Measurements from ENCODE around the gene GSTA3. TPM values are rescaled to one million over a fixed set of nuclear protein-coding genes. Genes with fewer than 3 reads are reported as not detected.
"Not testable (repeated sequence)": the region's sequence is repeated elsewhere in the genome, so short reads cannot be mapped to it uniquely, and the experiment has no call there.

GSTA3 gene
- total RNA-seq, 2 donors from 2014 or later: not detected

GRCh38 chr6:52900536-52900935, 9.0 kb downstream of the GSTA3 start:
- Mint-ChIP-seq H3K36me3 (ENCODE audit: low read depth) (no peaks in the 10 kb centered on the region), H3K27ac (no peak overlapping the region)

GRCh38 chr6:52895790-52896189, 13.7 kb downstream of the GSTA3 start:
- not testable (repeated sequence) for H3K36me3 Mint-ChIP-seq (ENCODE audit: low read depth); H3K4me3 Mint-ChIP-seq; DNase-seq; H3K27ac Mint-ChIP-seq; H3K4me1 Mint-ChIP-seq; ATAC-seq; H3K9me3 ChIP-seq (ENCODE audit: control insufficient read depth, low read length, poor library complexity, severe bottlenecking)
- H3K27me3 Mint-ChIP-seq: peaks cover 37% of the 10 kb centered on the region

More at GRCh38 chr6:52900536-52900935, 9.0 kb downstream of the GSTA3 start:
- Mint-ChIP-seq H3K4me3 (no peak overlapping the region), H3K4me1 (peaks cover 2% of the 10 kb centered on the region), H3K27me3 (peaks cover 42% of the 10 kb centered on the region)
- ATAC-seq (no peak), DNase-seq (no peak)
- H3K9me3 ChIP-seq (ENCODE audit: control insufficient read depth, low read length, poor library complexity, severe bottlenecking): no peaks in the 10 kb centered on the region

- H3K36me3 Mint-ChIP-seq (ENCODE audit: low read depth): peaks cover 6% of the 10 kb centered on the region
- peaks cover 31% of the 10 kb centered on the region for H3K27me3 Mint-ChIP-seq
- H3K27ac Mint-ChIP-seq: no peak overlapping the region
- ATAC-seq (no peak), DNase-seq (no peak)
- H3K4me3 Mint-ChIP-seq: no peak overlapping the region
- peaks cover 2% of the 10 kb centered on the region for H3K4me1 Mint-ChIP-seq
- no peaks in the 10 kb centered on the region for H3K9me3 ChIP-seq (ENCODE audit: control insufficient read depth, low read length, poor library complexity, severe bottlenecking)
Observed at GRCh38 chr6:52894285-52894684, 15.2 kb downstream of the GSTA3 start.

GRCh38 chr6:52893803-52894202, 15.7 kb downstream of the GSTA3 start:
- H3K27me3 Mint-ChIP-seq: peaks cover 26% of the 10 kb centered on the region
- H3K36me3 Mint-ChIP-seq (ENCODE audit: low read depth): peaks cover 6% of the 10 kb centered on the region
- no peak overlapping the region for H3K27ac Mint-ChIP-seq
- peaks cover 2% of the 10 kb centered on the region for H3K4me1 Mint-ChIP-seq
- no peaks in the 10 kb centered on the region for H3K9me3 ChIP-seq (ENCODE audit: control insufficient read depth, low read length, poor library complexity, severe bottlenecking)
- ATAC-seq: no peak
- DNase-seq: no peak
- no peak overlapping the region for H3K4me3 Mint-ChIP-seq

GRCh38 chr6:52893221-52893620, 16.3 kb downstream of the GSTA3 start:
- no peak for ATAC-seq
- Mint-ChIP-seq H3K27ac (no peak overlapping the region), H3K36me3 (ENCODE audit: low read depth) (peaks cover 6% of the 10 kb centered on the region), H3K27me3 (peaks cover 22% of the 10 kb centered on the region), H3K4me3 (no peak overlapping the region), H3K4me1 (peaks cover 2% of the 10 kb centered on the region)
- H3K9me3 ChIP-seq (ENCODE audit: control insufficient read depth, low read length, poor library complexity, severe bottlenecking): no peaks in the 10 kb centered on the region
- no peak for DNase-seq

GRCh38 chr6:52890018-52890417, 19.5 kb downstream of the GSTA3 start:
- H3K27ac Mint-ChIP-seq: no peak overlapping the region
- no peaks in the 10 kb centered on the region for H3K9me3 ChIP-seq (ENCODE audit: control insufficient read depth, low read length, poor library complexity, severe bottlenecking)
- DNase-seq: no peak
- H3K4me3 Mint-ChIP-seq: no peak overlapping the region
- peaks cover 14% of the 10 kb centered on the region for H3K27me3 Mint-ChIP-seq
- no peak for ATAC-seq
- H3K36me3 Mint-ChIP-seq (ENCODE audit: low read depth): peaks cover 6% of the 10 kb centered on the region
- peaks cover 2% of the 10 kb centered on the region for H3K4me1 Mint-ChIP-seq

- no peak overlapping the region for H3K27ac Mint-ChIP-seq
- no peak for ATAC-seq
- no peak overlapping the region for H3K4me3 Mint-ChIP-seq
- no peaks in the 10 kb centered on the region for H3K9me3 ChIP-seq (ENCODE audit: control insufficient read depth, low read length, poor library complexity, severe bottlenecking)
- H3K4me1 Mint-ChIP-seq: peaks cover 2% of the 10 kb centered on the region
- H3K27me3 Mint-ChIP-seq: peaks cover 18% of the 10 kb centered on the region
- H3K36me3 Mint-ChIP-seq (ENCODE audit: low read depth): peaks cover 4% of the 10 kb centered on the region
- no peak for DNase-seq
Observed at GRCh38 chr6:52887910-52888524, 21.5 kb downstream of the GSTA3 start.

GRCh38 chr6:52881996-52882841, 27.3 kb downstream of the GSTA3 start:
- Mint-ChIP-seq H3K4me3 (peak overlapping the region; percentile 87), H3K27me3 (peaks cover 4% of the 10 kb centered on the region), H3K4me1 (peaks cover 6% of the 10 kb centered on the region), H3K36me3 (ENCODE audit: low read depth) (no peaks in the 10 kb centered on the region), H3K27ac (peak overlapping the region; percentile 81)
- peak; percentile 99 for ATAC-seq
- H3K9me3 ChIP-seq (ENCODE audit: control insufficient read depth, low read length, poor library complexity, severe bottlenecking): no peaks in the 10 kb centered on the region
- DNase-seq: peak; percentile 13 to 51 (median 39)

- DNase-seq (no peak), ATAC-seq (no peak)
- H3K9me3 ChIP-seq (ENCODE audit: control insufficient read depth, low read length, poor library complexity, severe bottlenecking): no peaks in the 10 kb centered on the region
- Mint-ChIP-seq H3K4me3 (peak overlapping the region; percentile 87), H3K4me1 (peaks cover 6% of the 10 kb centered on the region), H3K36me3 (ENCODE audit: low read depth) (no peaks in the 10 kb centered on the region), H3K27me3 (peaks cover 4% of the 10 kb centered on the region), H3K27ac (no peak overlapping the region)
Observed at GRCh38 chr6:52881662-52881995, 27.9 kb downstream of the GSTA3 start.

- no peaks in the 10 kb centered on the region for H3K9me3 ChIP-seq (ENCODE audit: control insufficient read depth, low read length, poor library complexity, severe bottlenecking)
- DNase-seq: no peak
- Mint-ChIP-seq H3K36me3 (ENCODE audit: low read depth) (peaks cover 2% of the 10 kb centered on the region), H3K4me1 (peaks cover 11% of the 10 kb centered on the region), H3K27me3 (peaks cover 10% of the 10 kb centered on the region), H3K27ac (no peak overlapping the region), H3K4me3 (no peak overlapping the region)
- ATAC-seq: no peak
Observed at GRCh38 chr6:52877786-52878185, 31.7 kb downstream of the GSTA3 start.

- ATAC-seq: no peak
- DNase-seq: no peak
- Mint-ChIP-seq H3K4me1 (peaks cover 8% of the 10 kb centered on the region), H3K27ac (no peak overlapping the region), H3K27me3 (peaks cover 10% of the 10 kb centered on the region), H3K4me3 (no peak overlapping the region), H3K36me3 (ENCODE audit: low read depth) (peaks cover 2% of the 10 kb centered on the region)
- H3K9me3 ChIP-seq (ENCODE audit: control insufficient read depth, low read length, poor library complexity, severe bottlenecking): no peaks in the 10 kb centered on the region
Observed at GRCh38 chr6:52877168-52877567, 32.3 kb downstream of the GSTA3 start.

GRCh38 chr6:52876056-52876787, 33.3 kb downstream of the GSTA3 start:
- Mint-ChIP-seq H3K4me1 (peaks cover 5% of the 10 kb centered on the region), H3K4me3 (no peak overlapping the region), H3K36me3 (ENCODE audit: low read depth) (peaks cover 2% of the 10 kb centered on the region), H3K27ac (no peak overlapping the region), H3K27me3 (peaks cover 10% of the 10 kb centered on the region)
- H3K9me3 ChIP-seq (ENCODE audit: control insufficient read depth, low read length, poor library complexity, severe bottlenecking): no peaks in the 10 kb centered on the region
- ATAC-seq (no peak), DNase-seq (no peak)

GRCh38 chr6:52872031-52872430, 37.5 kb downstream of the GSTA3 start:
- H3K9me3 ChIP-seq (ENCODE audit: control insufficient read depth, low read length, poor library complexity, severe bottlenecking): no peaks in the 10 kb centered on the region
- no peak for ATAC-seq
- H3K27ac Mint-ChIP-seq: no peak overlapping the region
- no peak overlapping the region for H3K4me3 Mint-ChIP-seq
- peaks cover 19% of the 10 kb centered on the region for H3K27me3 Mint-ChIP-seq
- H3K4me1 Mint-ChIP-seq: peaks cover 5% of the 10 kb centered on the region
- H3K36me3 Mint-ChIP-seq (ENCODE audit: low read depth): peaks cover 2% of the 10 kb centered on the region
- no peak for DNase-seq

Data from T-helper 17 cell (primary cell).